Small intestine (tissue), 7 donors: ENCODE data around the gene RAB1A. TPM values are rescaled to one million over a fixed set of nuclear protein-coding genes. Genes with fewer than 3 reads are reported as not detected.
A peak's percentile ranks its signal among the peaks of the same experiment; 100 is the strongest.

Source experiments
- DNase-seq, 2 donors: peaks; one replicate each; pipeline versions ENCODE4 v3.0.0 to v3.0.0-alpha.2; 2013
- FAIRE-seq: peaks from 2 replicates; lab custom pipeline; 2012; peaks lifted over from hg19 to GRCh38; lab: Jason Lieb, UNC
- H3K27ac ChIP-seq, 3 donors: one replicate each; pipeline ENCODE4 v1.5.1; 2013; ENCODE audit warnings: low read length in 2 of 3, mild to moderate bottlenecking in 2 of 3, control low read depth in 1 of 3, inconsistent platforms in 1 of 3, low read depth in 1 of 3, moderate library complexity in 1 of 3
- H3K27me3 ChIP-seq, 3 donors: one replicate each; pipeline ENCODE4 v1.6.1; 2013; ENCODE audit warnings: low read length in 3 of 3, inconsistent platforms in 1 of 3; ENCODE audit not compliant: control insufficient read depth in 3 of 3, insufficient read depth in 3 of 3
- H3K36me3 ChIP-seq, 3 donors: one replicate each; pipeline ENCODE4 v1.6.1; 2013; ENCODE audit warnings: low read length in 3 of 3, inconsistent platforms in 1 of 3, low read depth in 1 of 3, mild to moderate bottlenecking in 1 of 3, moderate library complexity in 1 of 3; ENCODE audit not compliant: control insufficient read depth in 3 of 3, insufficient read depth in 2 of 3
- H3K4me1 ChIP-seq, 3 donors: one replicate each; pipeline ENCODE4 v1.6.1; 2013; ENCODE audit warnings: low read length in 2 of 3, inconsistent platforms in 1 of 3, low read depth in 1 of 3, mild to moderate bottlenecking in 1 of 3, moderate library complexity in 1 of 3; ENCODE audit not compliant: control insufficient read depth in 3 of 3, insufficient read depth in 2 of 3
- H3K4me3 ChIP-seq, 3 donors: one replicate each; pipeline ENCODE4 v1.5.1; 2013; ENCODE audit warnings: low read length in 3 of 3, control low read depth in 1 of 3, inconsistent platforms in 1 of 3, low read depth in 1 of 3, mild to moderate bottlenecking in 1 of 3, moderate library complexity in 1 of 3
- H3K9me3 ChIP-seq, 2 donors: one replicate each; pipeline ENCODE4 v1.6.1; 2013; ENCODE audit warnings: low read depth in 1 of 2, low read length in 1 of 2; ENCODE audit not compliant: control insufficient read depth in 2 of 2, insufficient read depth in 1 of 2
- WGBS, 3 donors: extraction: QIAGEN DNeasy Blood & Tissue Kit; methylation state at CpG; one replicate each; pipeline ENCODE4 v1.1.7; 2013; 5-methylcytosine and 5-hydroxymethylcytosine counted together
- polyA plus RNA-seq, 4 donors: library from polyadenylated mRNA; stranded (reverse) in 3 of 4; unstranded in 1 of 4; fragments of 200-250 nt in 3 of 4; fragments of 120-200 nt in 1 of 4; gene quantifications; one replicate each; pipeline versions ENCODE4 v1.2.1 to v1.2.3, GENCODE V29; 2013
- donor health status: healthy with polysubstance abuse.
- donor health status: control.
- donor health status: control.
- donor health status: Bipolar disorder and iron deficiency.
- donor health status: healthy.

The RAB1A gene
- polyA plus RNA-seq, 4 donors = 144 to 271 (median 164) TPM

DNA sequence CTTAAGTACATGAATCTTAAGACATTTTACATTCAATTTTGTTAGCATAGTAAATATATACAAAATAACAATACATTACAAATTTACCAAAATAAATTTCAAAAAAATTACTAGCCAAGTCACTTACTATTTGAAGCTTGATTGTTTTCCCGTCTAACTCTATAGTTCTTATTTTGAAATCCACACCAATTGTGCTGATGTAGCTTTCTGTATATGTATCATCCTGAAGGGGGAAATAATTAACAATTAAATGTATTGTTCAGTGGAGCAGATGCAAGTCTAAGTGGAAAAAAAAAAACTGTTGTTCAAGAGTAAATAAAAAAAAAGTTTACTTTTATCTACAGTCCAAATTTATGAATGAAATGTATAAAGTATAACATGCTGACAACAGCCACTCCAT is 32.1 kb downstream of the RAB1A start:
- WGBS, 3 donors = 46 to 53% (median 49%) methylated on average over 1 of the region's 1 CpG
- Histone ChIP-seq H3K4me3 (no peak overlapping the region), H3K9me3 (no peaks in the 10 kb centered on the region), H3K36me3 (peaks cover 6 to 48% (median 15%) of the 10 kb centered on the region in 3 donors), H3K27ac (no peak overlapping the region), H3K4me1 (no peaks in the 10 kb centered on the region), H3K27me3 (no peaks in the 10 kb centered on the region)
- FAIRE-seq (no peak), DNase-seq (no peak)

DNA sequence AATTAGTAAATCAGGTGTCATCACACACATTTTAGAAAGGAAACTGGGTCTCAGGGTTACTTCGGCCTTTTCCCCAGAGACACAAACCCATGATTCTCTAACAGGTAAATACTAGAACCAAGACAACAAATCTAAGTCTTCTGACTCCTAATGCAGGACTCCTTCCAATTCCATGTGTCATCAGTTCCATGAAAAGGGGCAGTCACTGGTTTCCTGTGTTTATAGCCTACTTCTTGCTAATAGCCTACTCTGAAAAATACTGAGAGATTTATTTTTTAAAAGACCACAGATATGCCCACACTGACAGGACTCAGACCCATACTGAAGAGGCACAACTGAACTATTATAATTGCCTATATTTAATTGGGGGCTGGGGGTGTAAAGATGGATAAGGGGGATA is 33.0 kb downstream of the RAB1A start:
- Histone ChIP-seq H3K4me1 (no peaks in the 10 kb centered on the region), H3K27ac (no peak overlapping the region), H3K9me3 (no peaks in the 10 kb centered on the region), H3K27me3 (no peaks in the 10 kb centered on the region), H3K4me3 (no peak overlapping the region), H3K36me3 (peaks cover 6 to 49% (median 20%) of the 10 kb centered on the region in 3 donors)
- FAIRE-seq = no peak
- DNase-seq = no peak
- 83 to 100% (median 100%) methylated on average over 1 of the region's 1 CpG for WGBS, 3 donors

DNA sequence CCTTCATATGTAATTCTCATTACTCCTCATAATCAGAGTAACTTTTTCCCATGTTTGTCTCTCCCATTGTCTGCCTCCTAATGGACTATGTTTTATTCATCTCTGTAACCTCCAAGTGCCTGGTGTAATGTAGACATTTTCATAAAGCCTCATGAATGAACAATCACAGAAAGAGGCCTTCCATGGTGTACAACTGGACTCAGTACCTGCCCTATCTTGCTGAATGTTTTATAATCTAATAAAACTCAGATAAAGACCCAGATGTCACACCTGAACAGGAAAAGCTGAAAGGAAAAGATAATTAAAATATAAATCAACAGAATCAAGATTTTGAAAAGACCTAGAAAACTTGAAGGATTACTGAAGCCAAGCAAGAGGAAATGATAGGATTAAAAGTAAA is 36.7 kb downstream of the RAB1A start:
- peaks cover 15 to 46% (median 19%) of the 10 kb centered on the region in 3 donors for H3K36me3 ChIP-seq
- no peaks in the 10 kb centered on the region for H3K4me1 ChIP-seq
- no peaks in the 10 kb centered on the region for H3K9me3 ChIP-seq
- no peak overlapping the region for H3K27ac ChIP-seq
- FAIRE-seq (no peak), DNase-seq (peak in 1 of 2 donors; percentile 27)
- no peak overlapping the region for H3K4me3 ChIP-seq
- no peaks in the 10 kb centered on the region for H3K27me3 ChIP-seq

DNA sequence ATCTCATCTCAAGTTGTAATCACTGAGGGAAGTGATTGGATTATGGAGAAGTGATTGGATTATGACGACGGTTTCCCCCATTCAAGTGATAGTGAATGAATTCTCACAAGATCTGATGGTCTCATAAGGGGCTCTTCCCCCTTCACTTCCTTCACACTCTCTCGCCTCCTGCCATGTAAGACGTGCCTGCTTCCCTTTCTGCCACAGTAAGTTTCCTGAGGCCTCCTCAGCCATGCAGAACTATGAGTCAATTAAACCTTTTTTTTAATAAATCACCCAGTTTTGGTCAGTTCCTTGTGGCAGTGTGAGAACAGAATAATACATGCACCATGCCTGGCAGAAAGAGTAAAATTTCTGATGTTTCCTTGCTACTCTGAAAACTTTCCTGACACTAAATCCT is 37.1 kb downstream of the RAB1A start:
- DNase-seq (no peak), FAIRE-seq (no peak)
- Histone ChIP-seq H3K4me3 (no peak overlapping the region), H3K4me1 (no peaks in the 10 kb centered on the region), H3K27me3 (no peaks in the 10 kb centered on the region), H3K9me3 (no peaks in the 10 kb centered on the region), H3K36me3 (peaks cover 15 to 46% (median 19%) of the 10 kb centered on the region in 3 donors), H3K27ac (no peak overlapping the region)
- 88 to 96% (median 88%) methylated on average over 4 of the region's 4 CpGs for WGBS, 3 donors

DNA sequence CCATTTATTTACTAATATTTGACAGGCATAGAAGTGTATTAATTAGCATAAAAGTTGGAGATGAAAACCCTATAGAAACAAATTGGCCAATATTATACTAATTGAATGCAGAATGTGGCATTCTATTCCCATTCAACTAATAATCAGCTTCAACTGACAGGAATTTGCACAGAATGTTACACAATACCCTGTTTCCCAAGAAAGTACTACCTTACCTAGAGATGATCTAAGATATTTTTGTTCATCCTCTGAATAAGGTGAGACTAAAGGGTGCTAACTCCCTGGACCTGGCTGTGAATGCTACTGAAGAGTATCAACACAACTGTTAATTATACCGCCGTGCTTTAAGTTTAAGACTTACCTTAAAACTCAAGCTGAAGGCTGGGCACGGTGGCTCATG is 44.8 kb downstream of the RAB1A start:
- FAIRE-seq (no peak), DNase-seq (no peak)
- Histone ChIP-seq H3K27me3 (no peaks in the 10 kb centered on the region), H3K27ac (no peak overlapping the region), H3K4me3 (no peak overlapping the region), H3K9me3 (no peaks in the 10 kb centered on the region), H3K4me1 (no peaks in the 10 kb centered on the region), H3K36me3 (peaks cover 14 to 47% (median 35%) of the 10 kb centered on the region in 3 donors)
- 95 to 98% (median 97%) methylated on average over 3 of the region's 3 CpGs for WGBS, 3 donors

DNA sequence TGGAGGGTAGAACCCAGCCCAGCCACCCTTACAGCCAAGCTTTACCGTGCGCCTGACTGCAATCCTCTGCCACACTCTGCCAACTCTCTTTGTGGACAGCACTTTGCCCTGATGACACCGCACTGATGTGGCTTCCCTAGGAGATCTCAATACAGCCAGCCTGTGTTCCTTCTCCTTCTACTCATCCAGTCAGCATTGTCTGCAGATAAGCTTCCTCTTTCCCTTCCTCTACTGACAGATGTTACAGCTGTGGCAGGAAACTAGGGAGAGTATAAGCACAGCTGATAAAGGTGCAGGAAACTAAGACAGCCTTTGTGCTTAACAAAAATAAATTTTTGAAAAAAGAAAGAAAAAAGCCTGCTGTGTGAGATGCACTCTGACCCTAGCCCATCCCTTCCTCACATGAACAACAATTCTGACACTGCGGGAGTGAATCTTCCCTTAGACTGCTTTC is 48.6 kb downstream of the RAB1A start:
- H3K27ac ChIP-seq = no peak overlapping the region
- peaks cover 0 to 4% (median 0%) of the 10 kb centered on the region in 3 donors for H3K4me1 ChIP-seq
- FAIRE-seq (no peak), DNase-seq (no peak)
- H3K4me3 ChIP-seq = no peak overlapping the region
- WGBS, 3 donors = 76 to 80% (median 78%) methylated on average over 4 of the region's 4 CpGs
- H3K36me3 ChIP-seq = peaks cover 10 to 62% (median 27%) of the 10 kb centered on the region in 3 donors
- H3K27me3 ChIP-seq = no peaks in the 10 kb centered on the region
- no peaks in the 10 kb centered on the region for H3K9me3 ChIP-seq

DNA sequence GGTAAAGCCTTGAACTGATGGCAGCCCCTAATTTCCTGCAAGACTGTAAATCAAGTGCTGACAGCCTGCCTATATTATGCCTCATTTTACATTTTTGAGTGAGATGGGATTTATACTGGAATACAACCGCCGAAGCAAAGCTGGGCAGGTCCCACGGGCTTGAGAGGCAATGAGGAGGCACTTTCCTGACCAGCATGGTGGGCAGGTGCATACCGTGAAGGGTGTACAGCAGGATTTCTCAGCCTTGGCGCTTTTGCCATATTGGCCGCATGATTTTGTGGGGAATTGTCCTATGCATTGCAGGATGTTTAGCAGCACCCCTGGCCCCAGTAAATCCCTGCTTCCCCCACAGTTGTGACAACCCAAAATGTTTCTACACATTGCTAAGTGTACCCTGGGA is 50.9 kb downstream of the RAB1A start:
- FAIRE-seq (no peak), DNase-seq (no peak)
- Histone ChIP-seq H3K36me3 (peaks cover 10 to 67% (median 21%) of the 10 kb centered on the region in 3 donors), H3K4me1 (peaks cover 0 to 12% (median 5%) of the 10 kb centered on the region in 3 donors), H3K27ac (no peak overlapping the region), H3K9me3 (no peaks in the 10 kb centered on the region), H3K27me3 (no peaks in the 10 kb centered on the region), H3K4me3 (no peak overlapping the region)
- 94 to 97% (median 96%) methylated on average over 6 of the region's 6 CpGs for WGBS, 3 donors

DNA sequence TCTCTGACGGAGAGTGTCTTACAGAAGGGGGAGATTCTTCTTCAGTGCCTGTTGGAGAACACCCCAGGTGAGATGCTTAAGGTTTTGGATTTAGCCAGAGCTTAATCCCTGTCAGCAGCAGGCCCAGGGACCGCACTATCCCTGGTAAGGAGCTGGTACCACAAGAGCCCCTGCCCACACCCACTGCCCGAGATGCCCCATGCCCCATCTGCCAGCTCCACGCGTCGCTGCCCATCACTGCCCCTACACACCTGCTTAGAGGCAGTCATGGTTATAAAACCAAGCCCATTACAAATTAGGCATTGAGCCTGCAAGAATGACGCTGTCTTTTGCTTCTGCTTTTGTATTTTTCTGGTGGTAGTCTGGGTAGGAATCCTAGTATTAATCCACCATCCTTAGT is 52.0 kb downstream of the RAB1A start:
- no peak for FAIRE-seq
- H3K27me3 ChIP-seq = no peaks in the 10 kb centered on the region
- H3K4me1 ChIP-seq = peaks cover 0 to 12% (median 5%) of the 10 kb centered on the region in 3 donors

DNA sequence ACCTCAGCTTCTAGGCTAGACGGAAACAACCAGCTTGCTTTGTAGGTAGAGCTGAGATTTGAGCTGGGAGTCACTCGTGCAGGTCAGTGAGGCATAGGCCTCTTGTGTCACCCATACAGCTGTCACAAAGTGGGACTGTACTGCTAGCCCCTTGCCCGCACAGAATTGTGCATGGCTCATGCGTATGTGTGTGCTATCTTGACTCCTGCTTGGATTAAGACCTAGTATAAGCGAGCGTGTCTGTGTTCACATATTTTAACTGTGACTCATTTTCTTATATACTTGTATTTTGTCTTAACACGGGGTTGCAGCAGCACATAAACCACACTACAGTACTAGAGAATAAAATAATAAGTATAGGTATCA is 53.6 kb downstream of the RAB1A start:
- no peak for DNase-seq
- H3K9me3 ChIP-seq = no peaks in the 10 kb centered on the region
- 48 to 58% (median 53%) methylated on average over 7 of the region's 7 CpGs for WGBS, 3 donors
- no peaks in the 10 kb centered on the region for H3K27me3 ChIP-seq
- H3K4me3 ChIP-seq = no peak overlapping the region
- H3K27ac ChIP-seq = peak overlapping the region in 2 of 3 donors; percentile 26 to 74
- peaks cover 5 to 74% (median 6%) of the 10 kb centered on the region in 3 donors for H3K36me3 ChIP-seq
- H3K4me1 ChIP-seq = peaks cover 0 to 16% (median 5%) of the 10 kb centered on the region in 3 donors
- no peak for FAIRE-seq

More for the DNA sequence above, 52.0 kb downstream of the RAB1A start:
- 95 to 98% (median 96%) methylated on average over 7 of the region's 7 CpGs for WGBS, 3 donors
- no peaks in the 10 kb centered on the region for H3K9me3 ChIP-seq
- DNase-seq = no peak
- no peak overlapping the region for H3K27ac ChIP-seq
- H3K36me3 ChIP-seq = peaks cover 3 to 70% (median 13%) of the 10 kb centered on the region in 3 donors
- no peak overlapping the region for H3K4me3 ChIP-seq
